Purkinje cell (primary cell): ENCODE measurements around the gene SCP2D1. TPM values are rescaled to one million over a fixed set of nuclear protein-coding genes. Genes with fewer than 3 reads are reported as not detected.

Experiments
- polyA plus RNA-seq: library from polyadenylated mRNA; unstranded; fragments of >200 nt; fragmentation: Nextera tagmentation; gene quantifications from 2 replicates; pipeline ENCODE4 v1.2.1, GENCODE V29; 2014

The SCP2D1 gene
- polyA plus RNA-seq = not detected in 2 replicates

GRCh38 chr20:18813483-18813882 is at the start of gene SCP2D1:
Gene SCP2D1, plus strand, starts transcription at chr20:18813783. Its CDS starts 33 bp downstream, at chr20:18813816.

Other genes starting within 250 kb of the SCP2D1 start
- 532 and 592 TPM in 2 replicates for gene SMIM26, start 246.4 kb upstream of the SCP2D1 start, polyA plus RNA-seq
- gene DTD1, start 225.7 kb upstream of the SCP2D1 start, polyA plus RNA-seq = 30.0 and 30.5 TPM in 2 replicates